Stimulated activated CD4-positive, alpha-beta T cell treated with anti-CD3 and anti-CD28 coated beads, TNF-alpha, amount 100 ng/mL, for 1 hour (primary cell): ENCODE results near the gene UNC5CL.

Source experiments
- DNase-seq, 3 donors: peaks; one replicate each; pipeline ENCODE4 v3.0.0-alpha.2; 2020; ENCODE audit warnings: low read depth in 3 of 3, low spot score in 1 of 3

Gene UNC5CL

DNA sequence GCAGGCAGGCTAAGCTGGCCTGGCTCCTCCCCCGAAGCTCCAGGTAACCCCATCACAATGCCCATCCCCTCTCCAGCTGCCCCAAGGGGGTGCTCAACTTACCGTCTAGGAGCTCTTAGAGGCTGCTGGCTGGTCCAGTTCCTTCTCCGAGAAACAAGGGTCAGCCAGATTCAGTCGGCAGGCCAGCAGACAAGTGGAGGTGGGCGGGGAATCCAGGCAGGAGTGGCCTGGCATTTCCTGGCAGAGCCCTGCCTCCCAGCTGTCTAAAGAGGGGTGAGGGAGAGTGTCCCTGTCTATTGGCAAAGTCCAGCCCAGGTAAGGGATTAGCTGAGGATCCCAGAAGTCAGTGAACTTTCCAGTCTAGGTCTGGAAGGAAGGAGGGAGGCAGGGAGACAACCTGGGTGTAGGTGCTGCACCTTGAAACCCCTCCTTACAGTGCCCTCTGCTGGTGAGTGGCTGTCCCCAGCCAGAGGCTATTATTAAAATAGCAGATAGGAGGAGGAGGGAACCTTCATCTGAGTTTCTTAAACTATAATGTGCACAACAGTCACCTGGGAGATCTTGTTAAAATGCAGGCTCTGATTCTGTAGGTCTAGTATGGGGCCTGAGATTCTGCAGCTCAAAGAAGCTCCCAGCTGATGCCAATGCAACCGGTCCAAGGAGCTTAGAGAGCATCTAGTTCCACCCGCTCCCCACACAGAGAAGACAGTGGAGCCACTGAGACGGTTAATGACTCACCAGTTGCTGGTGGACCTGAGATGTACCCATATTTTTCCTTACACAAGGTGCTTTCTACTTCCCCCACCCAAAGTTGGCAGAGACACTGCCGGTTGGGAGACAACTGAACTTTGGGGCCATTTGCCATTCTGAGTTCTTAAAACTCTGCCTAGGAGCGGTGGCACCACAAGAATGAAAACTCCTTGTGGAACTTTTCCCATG is at the start of gene UNC5CL:
Gene UNC5CL, minus strand, starts transcription at position 162 of the 939 bp plus-strand sequence. CDS start 4,147 bp downstream, outside the sequence.
- peak in 2 of 3 donors; percentile 24 to 31 for DNase-seq

- DNase-seq = no peak
Observed at GRCh38 chr6:41088451-41088850, 49.4 kb upstream of the UNC5CL start.

GRCh38 chr6:41085182-41085581 is 46.2 kb upstream of the UNC5CL start:
- DNase-seq = no peak

DNA sequence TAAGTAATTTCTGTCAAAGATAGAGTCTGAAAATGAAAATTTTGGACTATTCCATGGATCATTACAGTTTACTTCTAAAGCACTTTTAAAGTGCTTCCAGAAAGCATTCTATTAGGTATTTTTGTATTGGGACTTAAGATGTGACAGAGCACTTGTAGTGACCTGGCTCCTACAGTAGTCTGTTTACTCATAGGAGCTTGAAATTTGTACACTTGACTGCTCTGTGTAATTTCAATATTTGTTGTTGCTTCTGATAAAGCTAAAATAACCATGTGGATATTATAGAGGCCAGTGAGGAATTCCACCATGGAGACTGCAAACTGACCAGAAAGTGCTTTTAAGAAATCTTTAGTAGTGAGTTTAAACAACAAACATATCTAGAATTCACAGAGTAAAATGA is 44.1 kb upstream of the UNC5CL start:
- no peak for DNase-seq

GRCh38 chr6:41080621-41081020 is 41.6 kb upstream of the UNC5CL start:
- no peak for DNase-seq

GRCh38 chr6:41079080-41079479 is 40.1 kb upstream of the UNC5CL start:
- no peak for DNase-seq

- DNase-seq = no peak
Observed at GRCh38 chr6:41078101-41078500, 39.1 kb upstream of the UNC5CL start.

DNA sequence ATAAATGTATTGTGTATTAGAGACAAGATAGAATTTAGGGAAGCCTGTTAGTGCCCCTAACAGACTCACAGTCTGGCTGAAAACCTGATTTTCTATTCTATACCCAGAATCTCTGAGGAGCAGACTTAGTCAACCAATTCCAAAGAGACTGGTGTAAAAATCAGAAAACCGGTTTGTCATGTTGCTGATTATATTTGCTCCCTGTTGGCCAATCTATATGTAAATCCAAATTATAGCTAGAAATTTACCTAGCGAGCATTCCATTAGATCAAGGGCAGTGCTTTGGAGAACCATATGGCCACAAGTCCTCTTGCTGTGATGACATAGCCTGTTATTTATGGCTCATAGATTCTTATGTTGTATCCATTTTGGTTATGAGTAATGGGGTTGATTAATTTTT is 38.5 kb upstream of the UNC5CL start:
- DNase-seq = no peak

GRCh38 chr6:41075651-41076626 is 36.9 kb upstream of the UNC5CL start:
- DNase-seq = no peak

- no peak for DNase-seq
Observed at GRCh38 chr6:41074692-41075436, 35.8 kb upstream of the UNC5CL start.

DNA sequence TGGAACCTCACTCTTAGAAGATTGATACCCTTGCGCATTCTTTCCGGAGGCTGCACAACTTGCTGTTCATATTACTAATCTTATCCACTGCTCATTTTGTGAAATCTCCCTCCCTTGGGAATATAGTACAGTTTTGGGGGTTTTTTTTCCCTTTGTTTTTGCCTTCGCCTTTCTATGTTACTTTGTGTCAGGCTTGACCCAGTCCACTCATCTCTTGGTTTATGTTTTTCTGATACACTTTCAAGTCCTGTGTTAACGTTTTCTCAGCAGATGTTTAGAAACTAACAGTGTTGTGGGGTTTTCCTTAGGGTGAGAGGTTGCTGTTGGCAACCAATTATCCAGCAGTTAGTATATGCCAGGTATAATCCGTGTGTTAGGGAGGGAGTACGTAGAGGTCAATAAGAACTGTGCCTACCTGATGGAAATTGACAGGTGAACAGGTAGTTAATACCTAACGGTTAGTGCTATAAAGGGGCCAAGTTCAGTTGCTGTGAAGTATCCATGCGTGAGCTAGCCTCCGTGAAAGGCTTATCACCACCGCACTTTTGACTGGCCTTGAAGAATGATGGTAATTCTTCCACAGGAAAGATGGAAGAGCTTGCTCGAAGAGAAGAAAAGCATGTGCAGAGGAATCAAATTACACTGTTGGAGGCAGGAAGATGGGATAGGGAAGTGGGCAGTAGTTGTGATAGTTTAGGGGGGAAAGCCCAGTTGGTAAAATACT is 35.1 kb upstream of the UNC5CL start:
- DNase-seq = no peak

DNA sequence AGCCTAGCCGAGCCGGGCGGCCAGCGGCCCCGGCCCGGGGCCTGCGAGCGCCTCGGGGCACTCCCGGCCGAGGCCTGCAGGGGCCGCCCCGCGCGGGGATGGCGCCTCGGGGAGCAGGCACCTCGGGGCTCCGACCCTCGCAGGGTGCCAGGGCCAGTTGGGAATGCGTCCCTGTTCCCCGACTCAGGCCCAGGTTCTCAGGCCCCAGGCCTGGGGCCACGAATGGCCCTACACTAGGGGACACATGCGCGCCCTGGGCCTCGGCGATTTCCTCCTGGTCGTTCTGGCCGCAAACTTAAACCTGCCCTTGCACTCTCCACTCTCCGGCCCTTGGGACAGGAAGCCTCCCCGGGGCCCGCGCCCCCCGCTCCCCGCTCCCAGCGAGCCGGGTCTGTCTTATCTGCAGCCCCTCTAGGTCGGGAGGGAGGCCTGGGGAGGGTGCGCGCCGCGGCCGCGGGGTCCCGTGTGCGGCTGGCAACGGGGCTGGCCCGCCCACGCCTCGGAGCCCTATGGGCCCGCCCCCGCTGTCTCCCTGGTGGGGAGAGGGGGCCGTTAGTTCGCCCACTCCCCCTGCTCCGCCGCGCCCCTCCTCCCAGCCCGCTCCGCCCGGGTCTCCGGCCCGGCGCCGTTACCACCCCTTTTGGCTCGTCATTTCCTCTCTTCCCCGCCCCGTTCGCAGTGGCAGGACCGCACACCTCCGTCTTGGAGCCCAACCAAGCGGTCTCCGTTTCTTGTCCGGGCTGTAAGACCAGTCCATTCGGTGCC is 34.4 kb upstream of the UNC5CL start:
- peak; percentile 57 to 64 (median 64) for DNase-seq

DNA sequence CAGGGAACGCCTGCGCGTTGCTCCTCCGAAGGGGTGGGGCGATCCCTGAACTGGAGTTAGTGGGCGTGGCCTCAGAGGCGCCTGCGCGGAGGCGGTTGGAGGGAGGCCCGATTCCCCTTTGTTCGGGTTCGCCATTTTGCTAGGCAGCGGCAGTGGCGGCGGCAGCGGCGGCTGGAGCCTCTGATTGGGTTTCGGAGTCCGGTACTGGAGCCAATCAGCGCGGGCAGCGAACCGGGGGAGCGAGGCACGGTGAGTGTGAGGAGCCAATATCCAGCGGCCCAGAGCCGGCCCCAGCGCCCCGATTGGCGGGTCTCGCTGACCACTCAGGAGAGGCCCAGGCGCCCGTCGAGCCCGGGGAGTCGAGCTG is 33.8 kb upstream of the UNC5CL start, which contains the start of gene NFYA:
Gene NFYA, plus strand, starts transcription at position 139 of the 367 bp plus-strand sequence. CDS start 6,116 bp downstream, outside the sequence.
- peak in 1 of 3 donors; percentile 99 for DNase-seq

DNA sequence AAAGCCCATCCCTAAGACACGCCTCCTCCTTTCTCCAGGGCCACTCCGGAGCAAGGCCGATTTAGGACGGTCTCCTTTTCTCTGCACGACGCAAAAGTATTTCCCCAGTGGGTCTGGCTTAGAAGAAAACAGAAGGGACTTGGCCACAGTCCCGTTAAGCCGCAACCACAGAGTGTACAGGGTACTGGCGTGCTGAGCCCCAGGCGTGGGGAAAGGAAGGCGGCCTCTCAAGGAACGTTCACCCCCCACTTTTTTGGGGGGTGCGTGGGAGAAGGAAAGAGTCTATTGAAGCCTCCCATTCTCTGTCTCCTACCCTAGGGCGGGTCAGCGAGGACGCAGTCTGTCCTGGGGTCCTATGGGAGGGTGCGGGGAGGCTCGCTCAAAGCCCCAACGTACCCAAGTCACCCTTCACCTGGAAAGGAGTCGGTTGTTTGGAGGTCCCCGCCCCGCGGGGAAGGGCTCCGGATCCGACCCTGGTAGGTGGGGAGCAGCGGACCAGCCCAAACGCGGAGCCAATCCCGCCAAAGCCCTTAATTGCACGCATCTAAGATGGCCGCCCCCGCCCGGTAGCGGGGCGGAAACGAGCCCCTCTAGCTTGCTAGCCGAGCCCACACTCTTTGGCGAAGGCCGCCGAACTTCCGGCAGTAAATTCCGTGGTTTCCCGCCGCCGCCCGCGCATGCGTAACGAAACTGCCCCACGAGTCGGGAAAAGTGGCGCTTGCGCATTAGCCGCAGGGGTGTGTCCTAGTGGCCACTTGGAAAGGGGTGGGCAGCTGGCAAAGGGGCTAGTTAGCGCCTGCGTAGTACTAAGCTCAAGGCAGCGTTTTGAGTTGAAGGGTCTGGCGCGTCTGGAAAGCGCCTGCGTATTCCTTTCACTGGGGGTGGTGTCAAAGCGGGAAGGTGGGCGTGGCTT is 33.2 kb upstream of the UNC5CL start, which contains the start of gene OARD1:
Gene OARD1, minus strand, starts transcription at position 434 of the 913 bp plus-strand sequence. CDS start 722 bp downstream, outside the sequence.
- peak; percentile 99 to 100 (median 99) for DNase-seq

GRCh38 chr6:41071501-41071922 is 32.5 kb upstream of the UNC5CL start:
- peak in 1 of 3 donors; percentile 25 for DNase-seq

GRCh38 chr6:41066867-41067304 is 27.9 kb upstream of the UNC5CL start:
- peak; percentile 9 to 51 (median 22) for DNase-seq

DNA sequence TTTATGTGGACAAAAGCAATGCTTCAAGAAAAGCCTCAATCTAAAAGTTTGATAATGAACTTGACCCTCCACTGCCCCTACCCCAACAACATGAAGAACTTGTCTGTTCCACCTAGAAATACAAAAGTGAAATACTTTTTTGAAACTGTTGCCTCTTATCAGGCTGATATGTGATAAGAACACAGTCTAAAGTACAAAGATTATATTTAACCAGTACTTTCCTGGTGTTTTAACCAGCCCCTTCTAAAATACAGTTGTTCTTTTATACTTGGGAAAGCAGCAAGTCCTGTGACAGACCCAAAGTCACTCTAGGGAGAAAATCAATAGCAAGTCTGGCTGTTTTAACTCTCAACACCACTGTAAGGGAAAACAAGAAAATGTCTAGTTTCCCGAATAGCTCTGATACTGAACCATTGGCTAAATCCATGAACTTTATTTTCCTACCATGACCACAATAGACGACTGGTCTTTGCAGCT is 26.6 kb upstream of the UNC5CL start:
- no peak for DNase-seq

- no peak for DNase-seq
Observed at GRCh38 chr6:41064841-41065240, 25.8 kb upstream of the UNC5CL start.
